ENCODE measurements around the gene APBA2.

DNA sequence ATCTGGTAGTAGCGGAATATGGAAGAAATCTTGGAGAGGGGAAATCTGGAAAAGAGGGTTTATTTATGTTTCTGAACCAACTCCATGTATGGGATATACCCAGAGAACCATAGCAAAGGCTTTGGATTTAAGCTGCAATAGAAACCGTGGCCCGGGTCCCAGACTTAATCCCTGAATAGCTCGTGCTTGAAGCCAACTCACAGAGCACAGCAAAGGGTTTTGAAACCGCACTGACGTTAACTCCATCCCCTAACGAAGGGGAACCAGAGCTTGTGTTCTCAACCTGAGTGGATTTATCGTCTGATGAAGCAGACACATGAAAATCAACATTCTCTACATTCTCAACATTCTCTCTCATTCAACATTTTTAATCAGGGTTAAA, 154.6 kb downstream of the APBA2 start:
- no peak for TF ChIP-seq CTCF (IDR thresholded peaks at IDR 0.05; ENCODE audit: low read length)
- no peak for TF ChIP-seq EZH2 (IDR thresholded peaks at IDR 0.05; ENCODE audit: borderline replicate concordance, low read length)

All from OCI-LY1 (cell line).